ENCODE results near the gene ALG8.
A peak's percentile ranks its signal among the peaks of the same experiment; 100 is the strongest.
"Not testable (repeated sequence)": the region's sequence is repeated elsewhere in the genome, so short reads cannot be mapped to it uniquely, and the experiment has no call there.

Gene ALG8

GRCh38 chr11:78139422-78140391 lies at the start of gene ALG8:
TSS of gene ALG8 (minus strand) at chr11:78139626. CDS start at chr11:78139588, 38 bp downstream.
- peak; percentile 100 for DNase-seq (ENCODE audit: low spot score)

DNA sequence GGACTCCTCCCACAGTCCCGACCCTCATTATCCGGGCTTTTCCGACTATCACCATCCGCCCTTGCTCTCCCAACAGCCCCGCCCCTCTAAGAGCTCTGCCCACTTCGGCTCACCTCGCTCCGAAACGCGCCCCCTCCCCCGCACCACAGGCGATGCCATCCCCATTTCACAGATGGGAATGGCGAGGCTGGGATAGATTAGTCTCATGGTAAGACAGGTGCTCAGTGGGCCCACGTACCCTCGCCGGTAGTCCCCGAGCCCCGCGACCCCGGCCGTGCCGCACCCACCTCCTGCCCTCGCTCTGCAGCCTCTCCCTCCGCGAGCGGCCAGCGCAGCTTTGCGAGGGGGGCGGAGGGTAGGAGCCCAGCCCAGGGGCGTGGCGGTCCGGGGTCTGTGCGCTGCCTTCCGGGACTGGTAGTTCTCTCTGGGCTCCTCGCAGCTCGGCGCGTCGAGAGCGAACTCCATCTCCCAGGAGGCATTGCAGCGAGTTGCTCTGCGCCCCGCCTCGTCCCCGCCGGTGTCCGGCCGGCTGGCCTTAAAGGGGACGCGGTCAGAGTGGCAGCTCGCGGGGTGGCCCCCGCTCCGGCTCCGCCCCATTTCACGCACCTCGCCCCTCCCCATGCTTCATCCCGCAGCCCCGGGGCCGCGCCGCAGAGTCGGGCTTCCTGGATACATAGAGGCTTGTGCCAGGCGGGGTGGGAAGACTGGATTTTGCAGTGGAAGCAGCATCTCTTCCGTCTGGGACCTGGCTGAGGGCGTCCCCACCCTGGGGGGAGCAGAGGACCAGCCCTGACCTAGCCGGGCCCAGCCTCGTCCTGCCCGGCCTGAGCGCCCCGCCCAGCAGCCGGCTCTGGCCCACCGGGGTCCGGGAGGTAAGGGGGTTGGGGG lies 49.1 kb upstream of the ALG8 start, which contains the start of the genes KCTD21 and USP35:
Gene KCTD21, minus strand, starts transcription at position 341 of the 888 bp plus-strand sequence. CDS start 14,072 bp downstream, outside the sequence.
Gene USP35, plus strand, starts transcription at position 634 of the 888 bp plus-strand sequence. CDS start 7,327 bp downstream, outside the sequence.
- peak; percentile 98 for DNase-seq (ENCODE audit: low spot score)

- DNase-seq (ENCODE audit: low spot score) = peak; percentile 53
Measured at GRCh38 chr11:78187366-78188285, 48.2 kb upstream of the ALG8 start.

DNA sequence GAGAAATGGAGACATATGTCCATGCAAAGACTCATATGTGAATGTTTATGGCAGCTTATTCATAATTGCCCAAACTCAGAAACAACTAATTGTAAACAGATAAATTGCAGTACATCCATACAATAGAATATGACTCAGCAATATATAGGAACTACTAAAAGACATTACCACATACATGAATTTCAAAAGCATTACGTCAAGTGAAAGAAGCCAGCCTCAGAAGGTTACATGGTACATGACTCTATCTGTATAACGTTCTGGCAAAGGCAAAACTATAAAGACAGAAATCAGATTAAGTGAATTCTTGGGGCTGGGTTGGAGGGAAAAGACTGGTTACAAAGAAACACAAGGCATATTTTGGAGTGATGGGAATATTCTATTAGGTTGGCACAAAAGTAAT lies 41.8 kb upstream of the ALG8 start:
- DNase-seq (ENCODE audit: low spot score) = no peak

DNA sequence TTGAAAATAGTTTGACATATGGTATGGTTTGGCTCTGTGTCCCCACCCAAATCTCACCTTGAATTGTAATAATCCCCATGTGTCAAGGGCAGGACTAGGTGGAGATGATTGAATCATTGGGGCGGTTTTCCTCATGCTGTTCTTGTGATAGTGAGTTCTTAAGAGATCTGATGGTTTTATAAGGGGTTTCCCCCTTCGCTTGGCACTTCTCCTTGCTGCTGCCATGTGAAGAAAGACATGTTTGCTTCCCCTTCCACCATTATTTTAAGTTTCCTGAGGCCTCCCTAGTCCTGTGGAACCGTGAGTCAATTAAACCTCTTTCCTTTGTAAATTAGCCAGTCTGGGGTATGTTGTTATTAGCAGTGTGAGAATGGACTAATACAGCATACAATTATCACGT lies 41.3 kb upstream of the ALG8 start:
- no peak for DNase-seq (ENCODE audit: low spot score)

DNA sequence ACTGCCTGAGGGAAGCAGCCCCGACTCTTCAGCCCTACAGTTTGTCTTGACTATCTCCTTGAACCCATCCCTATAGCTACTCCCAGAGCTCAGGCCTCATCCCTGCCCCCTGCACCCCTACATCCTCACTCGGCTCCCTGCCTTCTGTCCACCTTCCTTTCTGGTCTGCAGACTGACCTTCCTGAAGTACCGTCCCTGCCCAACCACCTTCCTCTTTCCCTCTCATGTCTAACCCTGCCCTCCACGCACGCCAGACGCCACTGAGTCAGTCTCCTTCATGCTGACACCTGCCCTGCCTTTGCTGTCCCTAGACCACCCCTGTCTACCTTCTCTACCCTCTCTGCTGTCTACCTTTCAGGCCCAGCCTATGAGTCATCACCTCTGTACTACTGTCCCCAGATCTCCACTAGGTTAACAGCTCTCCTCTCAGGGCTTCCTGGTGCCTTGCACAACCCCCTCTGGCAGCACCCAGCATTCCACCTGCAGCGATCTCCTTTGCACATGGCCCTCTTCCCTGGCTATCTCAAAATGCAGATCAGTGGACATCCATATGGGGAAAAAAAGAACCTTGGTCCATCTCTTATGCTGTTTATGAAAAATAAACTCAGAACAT lies 40.1 kb upstream of the ALG8 start:
- no peak for DNase-seq (ENCODE audit: low spot score)

GRCh38 chr11:78177216-78177615 lies 37.8 kb upstream of the ALG8 start:
- DNase-seq (ENCODE audit: low spot score) = no peak

DNA sequence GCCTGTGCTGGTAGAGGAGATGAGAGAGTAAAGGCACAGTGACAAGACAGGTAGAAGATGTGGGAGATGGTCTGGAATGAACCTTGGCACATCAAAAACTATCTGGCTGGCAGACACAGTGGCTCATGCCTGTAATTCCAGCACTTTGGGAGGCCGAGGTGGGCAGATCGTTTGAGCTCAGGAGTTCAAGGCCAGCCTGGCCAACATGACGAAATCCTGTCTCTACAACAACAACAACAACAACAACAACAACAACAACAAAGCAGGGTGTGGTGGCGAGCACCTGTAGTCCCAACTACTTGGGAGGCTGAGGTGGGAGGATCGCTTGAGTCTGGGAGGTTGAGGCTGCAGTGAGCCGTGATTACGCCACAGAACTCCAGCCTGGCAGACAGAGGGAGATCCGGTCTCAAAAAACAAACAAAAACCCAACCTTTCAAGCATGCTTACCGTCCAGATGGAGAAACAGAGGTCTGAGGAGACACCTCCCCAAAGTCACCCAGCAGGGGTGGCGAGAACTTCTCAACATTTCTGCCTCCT lies 37.2 kb upstream of the ALG8 start:
- DNase-seq (ENCODE audit: low spot score) = no peak

GRCh38 chr11:78175862-78176261 lies 36.4 kb upstream of the ALG8 start:
- not testable (repeated sequence) for DNase-seq (ENCODE audit: low spot score)

- DNase-seq (ENCODE audit: low spot score) = no peak
Measured at GRCh38 chr11:78171951-78172350, 32.5 kb upstream of the ALG8 start.

GRCh38 chr11:78170874-78171549 lies 31.6 kb upstream of the ALG8 start:
- no peak for DNase-seq (ENCODE audit: low spot score)

DNA sequence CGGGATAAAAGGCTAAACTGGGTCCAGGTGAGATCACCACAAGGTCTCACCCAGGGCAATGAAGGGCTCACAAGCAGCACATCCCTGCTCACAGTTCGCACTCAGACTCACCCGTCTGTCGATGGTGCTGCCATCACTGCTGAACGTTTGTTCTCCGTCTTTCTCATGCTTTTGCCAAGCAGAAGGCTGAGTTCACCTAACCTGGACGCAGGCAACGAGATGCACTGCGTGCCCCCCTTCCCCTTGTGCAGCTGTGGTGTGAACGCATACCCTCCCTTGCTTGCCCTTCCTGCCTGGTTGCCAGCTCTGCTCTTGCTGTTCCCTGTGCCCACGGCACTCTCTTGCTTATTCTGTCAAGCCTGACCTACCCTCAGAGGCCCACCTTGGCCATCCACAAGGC lies 31.0 kb upstream of the ALG8 start:
- no peak for DNase-seq (ENCODE audit: low spot score)

- DNase-seq (ENCODE audit: low spot score) = peak; percentile 82
Measured at GRCh38 chr11:78168539-78169477, 29.4 kb upstream of the ALG8 start.

DNA sequence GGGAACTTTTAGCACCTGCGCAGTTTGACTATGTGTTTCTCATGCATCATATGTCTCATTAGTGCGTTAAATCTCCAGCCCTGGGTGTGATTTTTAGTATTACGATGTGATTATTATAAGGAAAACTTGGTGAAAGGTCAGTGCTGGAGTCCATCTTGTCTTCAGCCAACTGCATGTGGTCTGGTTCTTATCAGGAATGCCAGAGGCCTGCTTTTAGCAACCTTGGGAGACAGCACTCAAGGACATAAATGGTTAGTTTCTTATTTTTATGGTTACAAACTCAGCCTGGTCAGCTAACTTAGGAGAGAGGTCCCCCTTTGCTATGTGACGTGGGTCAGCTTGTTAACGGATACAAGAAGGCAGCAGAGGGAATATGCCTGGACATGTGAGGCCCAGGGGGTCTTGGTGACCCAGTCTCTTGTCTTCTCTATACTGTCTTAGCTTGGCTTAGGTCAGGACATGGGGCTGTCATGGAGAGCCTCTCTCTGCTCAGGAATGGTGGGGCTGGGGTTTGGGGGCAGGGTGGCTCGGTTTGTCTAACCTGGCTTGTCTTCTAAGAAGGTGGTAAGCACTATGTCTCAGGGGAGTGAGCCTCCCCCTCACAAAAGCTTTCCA lies 27.5 kb upstream of the ALG8 start:
- DNase-seq (ENCODE audit: low spot score) = no peak

- no peak for DNase-seq (ENCODE audit: low spot score)
Measured at GRCh38 chr11:78164471-78164870, 25.0 kb upstream of the ALG8 start.

GRCh38 chr11:78163828-78164227 lies 24.4 kb upstream of the ALG8 start:
- no peak for DNase-seq (ENCODE audit: low spot score)

DNA sequence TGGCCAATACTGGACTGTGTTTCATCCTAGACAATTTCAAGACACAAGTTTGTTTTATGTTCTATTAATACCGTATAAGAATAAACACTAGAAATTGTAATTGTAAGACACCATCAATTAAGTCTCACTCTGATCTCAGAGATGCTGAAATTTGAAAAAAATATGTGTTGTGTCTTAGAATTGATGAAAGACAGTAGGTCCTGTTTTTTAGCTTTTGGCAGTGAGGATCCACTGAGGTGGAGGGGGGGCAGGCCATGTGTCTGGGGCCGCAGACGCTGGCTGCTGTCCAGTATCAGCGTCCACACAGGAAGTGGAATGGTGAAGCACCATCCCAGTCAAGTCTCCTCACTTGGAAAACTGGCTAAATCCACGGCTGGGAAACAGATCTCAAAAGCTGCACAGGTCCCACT lies 22.5 kb upstream of the ALG8 start:
- peak; percentile 27 for DNase-seq (ENCODE audit: low spot score)

DNA sequence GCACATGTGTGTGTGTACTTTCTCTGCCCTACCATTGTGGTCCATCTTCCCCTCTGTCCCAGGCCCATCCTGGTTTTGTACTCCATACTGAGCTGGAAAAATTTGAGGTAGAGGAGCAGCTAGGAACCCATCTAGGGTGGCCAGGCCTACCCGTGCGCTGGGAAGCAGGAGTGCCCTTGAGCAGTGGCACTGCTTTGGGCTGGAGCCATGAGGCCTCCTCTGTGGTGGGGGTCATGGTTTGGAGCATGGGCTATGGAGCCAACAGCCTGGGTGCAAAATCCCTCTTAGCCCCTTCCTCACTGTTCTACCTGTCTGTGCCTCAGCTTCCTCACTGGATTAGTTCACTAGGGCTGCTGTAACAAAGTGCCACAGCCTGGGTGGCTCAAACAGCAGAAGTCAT lies 21.9 kb upstream of the ALG8 start:
- DNase-seq (ENCODE audit: low spot score) = no peak

Measured in AG08395 (cell line).